Activated naive CD8-positive, alpha-beta T cell treated with anti-CD3 and anti-CD28 coated beads for 36 hours (primary cell): ENCODE results near the gene ZNF804A. TPM values are rescaled to one million over a fixed set of nuclear protein-coding genes. Genes with fewer than 3 reads are reported as not detected.

Experiments
- DNase-seq: peaks from one replicate; pipeline ENCODE4 v3.0.0; 2021
- H3K27ac Mint-ChIP-seq: one replicate; pipeline ENCODE4 v1.8.0; 2022; ENCODE audit warnings: mild to moderate bottlenecking, moderate library complexity, mixed read lengths
- H3K27me3 Mint-ChIP-seq: one replicate; pipeline ENCODE4 v1.8.0; 2022; ENCODE audit warnings: mild to moderate bottlenecking, mixed read lengths
- H3K36me3 Mint-ChIP-seq: one replicate; pipeline ENCODE4 v1.8.0; 2021; ENCODE audit warnings: mild to moderate bottlenecking, mixed read lengths
- H3K4me1 Mint-ChIP-seq: one replicate; pipeline ENCODE4 v1.8.0; 2021; ENCODE audit warnings: mixed read lengths
- H3K4me3 Mint-ChIP-seq: one replicate; pipeline ENCODE4 v1.8.0; 2022; ENCODE audit warnings: mild to moderate bottlenecking, moderate library complexity, mixed read lengths
- H3K9me3 Mint-ChIP-seq: one replicate; pipeline ENCODE4 v1.8.0; 2022; ENCODE audit warnings: mixed read lengths
- total RNA-seq, 2 experiments: library from RNA; stranded (reverse); gene quantifications; one replicate each; pipeline ENCODE4 v1.2.3, GENCODE V29; 2021

ZNF804A gene
- total RNA-seq, 2 experiments from 2014 or later, result not detected

DNA sequence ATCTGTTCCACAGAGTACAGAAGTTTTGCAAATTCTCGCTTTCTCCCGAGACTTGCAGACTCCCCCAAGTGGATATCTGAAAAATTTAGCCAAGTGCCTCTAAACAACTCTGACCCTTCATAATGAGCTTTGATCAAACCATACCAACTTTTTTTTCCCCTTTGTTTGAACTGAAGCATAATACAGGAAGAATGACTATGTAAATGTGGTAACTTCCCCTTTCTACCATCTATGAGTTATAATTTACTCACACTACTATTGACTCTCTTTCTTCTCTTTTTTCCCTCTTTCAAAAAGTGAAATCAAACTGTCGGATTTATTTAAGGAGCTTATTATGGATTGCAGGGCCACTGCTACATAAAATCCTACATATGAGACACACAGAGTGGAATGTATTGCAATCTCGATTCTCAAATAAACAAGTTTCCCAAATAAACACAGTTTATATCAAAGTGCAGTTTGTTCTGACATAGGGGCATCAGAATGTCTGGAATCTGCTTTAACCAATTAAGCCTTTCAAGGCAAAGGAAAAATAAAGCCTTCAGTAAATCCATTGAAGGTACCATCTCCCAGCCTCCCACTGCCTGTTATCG is 1.4 kb upstream of the ZNF804A start:
- Mint-ChIP-seq H3K4me3 (no peak overlapping the region), H3K4me1 (peaks cover 16% of the 10 kb centered on the region), H3K27me3 (peaks cover 56% of the 10 kb centered on the region), H3K9me3 (no peaks in the 10 kb centered on the region), H3K27ac (no peak overlapping the region), H3K36me3 (no peaks in the 10 kb centered on the region)
- no peak for DNase-seq

DNA sequence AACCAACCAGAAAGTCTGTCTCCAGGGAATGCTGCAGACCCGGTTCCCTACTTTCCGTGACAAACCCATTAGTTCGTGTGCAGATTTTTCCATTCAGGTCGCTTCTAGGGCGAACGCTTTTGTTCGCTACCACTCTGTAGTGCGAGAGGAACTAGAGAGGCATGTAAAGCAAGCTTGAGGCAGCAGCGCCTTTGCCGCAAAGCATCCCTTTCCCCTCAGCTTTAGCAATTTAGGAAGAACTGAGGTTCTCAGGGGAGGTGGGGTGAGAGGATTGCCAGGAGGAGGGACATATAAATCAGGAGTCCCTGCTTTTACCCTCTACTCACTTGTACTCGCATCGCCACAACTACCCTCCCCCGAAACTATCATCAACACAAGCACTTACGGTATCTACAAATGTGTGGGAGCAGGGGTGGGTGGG is 748 bp upstream of the ZNF804A start:
- H3K9me3 Mint-ChIP-seq, result no peaks in the 10 kb centered on the region
- H3K27ac Mint-ChIP-seq, result no peak overlapping the region
- no peaks in the 10 kb centered on the region for H3K36me3 Mint-ChIP-seq
- peaks cover 56% of the 10 kb centered on the region for H3K27me3 Mint-ChIP-seq
- H3K4me1 Mint-ChIP-seq, result peaks cover 16% of the 10 kb centered on the region
- DNase-seq, result no peak
- peak overlapping the region; percentile 34 for H3K4me3 Mint-ChIP-seq

DNA sequence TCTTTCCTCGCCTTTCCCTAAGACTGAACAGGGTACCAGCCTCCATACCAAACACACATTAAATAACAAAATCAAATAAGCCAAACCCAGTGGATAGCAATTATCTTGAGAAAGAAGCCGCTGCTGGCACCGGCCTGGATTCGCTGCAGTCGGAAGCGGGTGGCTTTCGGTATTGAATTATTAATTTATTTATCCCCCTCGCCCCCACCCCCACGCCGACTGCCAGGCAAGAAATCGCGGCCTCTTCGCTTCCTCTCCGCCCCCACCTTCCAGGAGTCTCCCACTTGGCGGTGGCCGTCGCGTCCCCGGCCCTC is 370 bp upstream of the ZNF804A start:
- peak overlapping the region; percentile 34 for H3K4me3 Mint-ChIP-seq
- H3K4me1 Mint-ChIP-seq, result peaks cover 16% of the 10 kb centered on the region
- H3K27me3 Mint-ChIP-seq, result peaks cover 56% of the 10 kb centered on the region
- H3K9me3 Mint-ChIP-seq, result no peaks in the 10 kb centered on the region
- H3K27ac Mint-ChIP-seq, result no peak overlapping the region
- no peaks in the 10 kb centered on the region for H3K36me3 Mint-ChIP-seq
- DNase-seq, result no peak

DNA sequence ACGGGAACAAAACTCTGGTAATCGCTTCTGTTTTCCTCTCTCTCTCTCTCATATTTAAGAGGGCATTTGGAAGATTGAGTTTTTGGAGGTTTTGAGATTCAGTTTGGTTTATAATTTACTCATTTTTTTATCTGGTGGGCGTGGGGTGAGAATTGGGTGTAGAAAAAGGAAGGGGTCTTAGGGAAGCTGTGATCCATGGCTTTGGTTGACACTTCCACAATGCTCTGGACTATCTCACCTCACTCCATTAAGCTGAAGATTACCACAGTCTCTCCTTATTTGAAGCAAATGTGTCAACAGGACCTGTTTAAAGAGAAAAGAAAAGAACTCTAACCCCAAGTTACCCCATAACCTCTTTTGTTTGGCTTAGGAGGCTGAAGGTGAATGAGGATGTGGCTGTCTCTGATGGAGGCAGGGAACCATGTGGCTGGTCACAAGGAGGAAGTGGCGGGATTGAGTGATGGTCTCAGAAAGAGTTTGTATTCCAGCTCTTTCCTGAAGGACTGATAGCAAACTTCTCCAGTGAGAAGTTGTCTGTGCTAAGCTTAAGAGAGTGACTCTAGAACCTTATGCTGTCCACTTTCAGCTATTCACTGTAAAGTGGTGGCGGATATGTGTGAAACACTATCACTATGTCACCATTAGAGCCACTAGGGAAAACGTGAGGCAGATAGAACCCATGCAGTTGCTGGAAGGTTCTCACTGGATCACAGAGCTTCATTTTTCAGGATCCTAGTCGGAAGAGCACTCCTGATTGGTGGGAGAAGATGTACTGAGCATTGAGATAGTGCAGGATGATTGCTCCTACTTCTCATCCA is 934 bp downstream of the ZNF804A start:
- Mint-ChIP-seq H3K36me3 (no peaks in the 10 kb centered on the region), H3K4me1 (peaks cover 16% of the 10 kb centered on the region), H3K9me3 (no peaks in the 10 kb centered on the region), H3K4me3 (peak overlapping the region; percentile 56), H3K27ac (no peak overlapping the region), H3K27me3 (peaks cover 50% of the 10 kb centered on the region)
- no peak for DNase-seq

DNA sequence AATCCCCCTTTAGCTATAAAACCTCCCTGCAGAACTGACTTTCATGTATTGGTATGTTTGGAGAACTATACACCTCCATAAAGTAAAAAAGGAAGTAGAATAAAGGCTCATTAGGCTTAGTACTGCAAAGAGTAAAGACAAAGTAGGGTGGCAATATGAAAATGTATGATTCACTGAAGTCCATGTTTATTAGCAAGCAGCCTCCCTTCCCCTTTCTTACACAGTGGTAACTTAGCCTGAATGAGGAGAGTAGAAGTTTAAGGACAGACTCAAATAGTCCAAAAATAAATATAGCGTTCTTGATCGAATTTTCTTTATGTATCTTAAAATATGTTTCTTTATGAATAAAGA is 1.5 kb downstream of the ZNF804A start:
- H3K4me1 Mint-ChIP-seq, result peaks cover 16% of the 10 kb centered on the region
- no peaks in the 10 kb centered on the region for H3K36me3 Mint-ChIP-seq
- peaks cover 50% of the 10 kb centered on the region for H3K27me3 Mint-ChIP-seq
- H3K27ac Mint-ChIP-seq, result no peak overlapping the region
- no peak overlapping the region for H3K4me3 Mint-ChIP-seq
- no peaks in the 10 kb centered on the region for H3K9me3 Mint-ChIP-seq
- no peak for DNase-seq

DNA sequence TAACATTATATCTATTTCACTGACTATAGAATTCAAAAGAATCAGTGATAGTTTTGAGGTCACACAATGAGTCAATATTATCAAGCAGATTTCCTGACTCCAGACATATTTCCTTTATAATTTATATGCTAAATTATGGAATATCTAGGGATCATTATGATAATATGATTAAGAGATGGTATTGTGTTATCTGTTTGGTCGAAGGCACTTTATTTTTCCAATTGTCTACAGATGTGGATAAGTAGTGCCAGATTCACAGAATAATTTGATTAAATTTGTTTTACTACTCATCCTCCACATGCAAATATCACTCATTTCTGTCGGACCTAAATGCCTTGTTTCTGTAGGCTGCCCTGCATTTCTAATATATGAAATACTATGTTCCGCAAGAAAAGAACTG is 4.4 kb downstream of the ZNF804A start:
- Mint-ChIP-seq H3K36me3 (no peaks in the 10 kb centered on the region), H3K27me3 (peaks cover 30% of the 10 kb centered on the region), H3K4me3 (no peak overlapping the region), H3K9me3 (no peaks in the 10 kb centered on the region), H3K27ac (no peak overlapping the region), H3K4me1 (peaks cover 7% of the 10 kb centered on the region)
- no peak for DNase-seq

DNA sequence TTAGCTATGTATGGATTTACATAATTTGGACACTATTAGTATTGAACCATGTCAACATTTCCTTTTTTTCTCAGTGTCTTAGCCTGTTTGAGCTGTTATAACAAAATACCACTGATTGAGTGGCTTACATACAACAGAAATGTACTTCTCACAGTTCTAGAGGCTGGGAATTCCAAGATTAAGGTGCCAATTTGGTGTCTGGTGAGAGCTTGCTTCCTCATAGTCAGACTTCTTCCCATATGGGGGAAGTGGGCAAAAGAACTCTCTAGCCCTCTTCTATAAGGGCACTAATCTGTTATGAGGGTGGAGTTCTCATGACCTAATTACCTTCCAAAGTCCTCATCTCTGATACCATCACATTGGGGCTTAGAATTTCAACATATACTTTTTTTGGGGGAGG is 12.6 kb downstream of the ZNF804A start:
- Mint-ChIP-seq H3K27ac (no peak overlapping the region), H3K9me3 (peaks cover 6% of the 10 kb centered on the region), H3K36me3 (no peaks in the 10 kb centered on the region), H3K4me3 (no peak overlapping the region), H3K4me1 (no peaks in the 10 kb centered on the region), H3K27me3 (no peaks in the 10 kb centered on the region)
- no peak for DNase-seq

DNA sequence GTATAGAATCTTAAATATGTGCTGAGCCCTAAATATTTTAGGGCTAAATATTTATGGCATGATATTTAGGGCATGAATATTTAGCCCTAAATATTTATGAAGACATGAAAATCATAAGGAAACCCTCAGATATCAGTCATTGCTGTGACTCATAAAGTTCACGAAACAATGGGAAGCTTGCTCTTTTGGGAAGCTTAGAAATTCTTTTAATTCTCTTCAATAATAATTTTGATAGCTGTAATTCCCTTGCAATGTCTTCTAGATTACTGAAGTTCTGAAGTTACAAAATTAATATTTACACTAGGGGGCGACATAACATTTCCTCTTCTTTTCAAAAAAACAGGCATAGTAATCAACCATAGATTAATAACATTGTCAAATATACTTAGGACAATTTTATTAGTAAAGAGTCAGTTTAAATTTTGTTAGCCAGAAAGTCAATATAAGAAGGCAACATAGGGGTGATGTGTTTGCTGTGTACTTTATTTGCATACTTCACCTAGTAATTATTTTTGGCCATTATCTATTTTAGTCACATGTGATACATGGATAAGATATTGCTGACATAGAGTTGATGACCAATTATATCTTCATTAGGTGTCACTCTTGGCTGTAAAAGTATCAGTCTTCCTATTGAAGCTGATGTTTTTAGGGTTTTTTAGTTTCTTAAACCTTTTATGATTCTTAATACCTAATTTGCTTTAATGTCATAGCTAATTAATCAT is 13.2 kb downstream of the ZNF804A start:
- H3K36me3 Mint-ChIP-seq, result no peaks in the 10 kb centered on the region
- H3K4me3 Mint-ChIP-seq, result no peak overlapping the region
- no peaks in the 10 kb centered on the region for H3K4me1 Mint-ChIP-seq
- no peak overlapping the region for H3K27ac Mint-ChIP-seq
- DNase-seq, result no peak
- H3K27me3 Mint-ChIP-seq, result no peaks in the 10 kb centered on the region
- peaks cover 6% of the 10 kb centered on the region for H3K9me3 Mint-ChIP-seq

DNA sequence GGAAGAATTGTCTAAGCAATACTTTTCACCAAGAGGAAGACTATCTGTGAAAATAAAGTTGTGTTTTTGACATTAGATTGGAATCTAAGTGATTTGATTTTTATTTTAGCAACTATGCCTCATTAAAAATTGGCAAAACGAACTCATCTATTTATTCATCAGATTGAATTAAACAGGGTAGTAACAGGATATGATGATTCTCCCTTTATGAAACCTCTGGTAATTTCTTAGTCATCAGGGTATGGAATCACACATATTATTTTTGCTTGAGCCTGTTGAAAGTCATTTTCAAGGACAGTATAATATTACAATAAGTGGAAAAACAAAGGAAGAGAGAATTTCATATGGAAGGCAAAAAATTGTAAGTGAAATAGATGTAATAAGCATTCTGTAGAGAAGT is 22.0 kb downstream of the ZNF804A start:
- H3K4me3 Mint-ChIP-seq, result no peak overlapping the region
- no peak for DNase-seq
- H3K27me3 Mint-ChIP-seq, result no peaks in the 10 kb centered on the region
- no peaks in the 10 kb centered on the region for H3K36me3 Mint-ChIP-seq
- no peaks in the 10 kb centered on the region for H3K4me1 Mint-ChIP-seq
- H3K9me3 Mint-ChIP-seq, result peaks cover 3% of the 10 kb centered on the region
- H3K27ac Mint-ChIP-seq, result no peak overlapping the region

DNA sequence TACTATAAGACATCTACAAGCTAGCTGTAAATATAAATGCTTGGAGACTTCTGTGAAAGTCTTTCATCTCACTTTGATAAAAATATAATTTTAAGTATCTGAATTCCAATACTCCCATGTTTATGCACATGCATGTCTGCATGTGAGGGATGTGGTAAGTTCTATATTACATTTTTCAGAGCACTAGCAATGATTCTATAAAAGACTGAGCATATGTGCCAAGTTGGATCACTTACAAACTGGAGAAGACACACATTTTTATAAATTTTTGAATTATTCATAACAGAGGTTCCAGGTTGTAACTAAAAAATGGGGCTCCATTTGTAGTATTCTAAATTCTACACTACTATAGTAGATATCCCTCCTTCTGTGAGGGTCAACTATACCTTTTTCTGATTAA is 26.0 kb downstream of the ZNF804A start:
- DNase-seq, result no peak
- Mint-ChIP-seq H3K36me3 (no peaks in the 10 kb centered on the region), H3K27ac (no peak overlapping the region), H3K4me3 (no peak overlapping the region), H3K4me1 (no peaks in the 10 kb centered on the region), H3K9me3 (no peaks in the 10 kb centered on the region), H3K27me3 (no peaks in the 10 kb centered on the region)

DNA sequence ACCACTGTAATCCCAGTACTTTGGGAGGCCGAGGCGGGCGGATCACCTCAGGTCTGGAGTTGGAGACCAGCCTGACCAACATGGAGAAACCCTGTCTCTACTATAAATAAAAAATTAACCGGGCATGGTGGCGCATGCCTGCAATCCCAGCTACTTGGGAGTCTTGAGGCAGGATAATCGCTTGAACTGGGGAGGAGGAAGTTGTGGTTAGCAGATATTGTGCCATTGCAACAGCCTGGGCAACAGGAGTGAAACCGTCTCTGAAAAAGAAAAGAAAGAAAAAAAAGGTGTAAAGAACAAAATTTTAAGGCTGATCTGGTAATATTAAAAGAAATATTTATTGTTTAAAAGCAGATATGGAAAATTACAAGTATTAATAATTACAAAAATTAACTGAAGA is 29.7 kb downstream of the ZNF804A start:
- Mint-ChIP-seq H3K36me3 (no peaks in the 10 kb centered on the region), H3K27me3 (no peaks in the 10 kb centered on the region), H3K4me3 (no peak overlapping the region), H3K4me1 (no peaks in the 10 kb centered on the region), H3K9me3 (no peaks in the 10 kb centered on the region), H3K27ac (no peak overlapping the region)
- DNase-seq, result no peak

DNA sequence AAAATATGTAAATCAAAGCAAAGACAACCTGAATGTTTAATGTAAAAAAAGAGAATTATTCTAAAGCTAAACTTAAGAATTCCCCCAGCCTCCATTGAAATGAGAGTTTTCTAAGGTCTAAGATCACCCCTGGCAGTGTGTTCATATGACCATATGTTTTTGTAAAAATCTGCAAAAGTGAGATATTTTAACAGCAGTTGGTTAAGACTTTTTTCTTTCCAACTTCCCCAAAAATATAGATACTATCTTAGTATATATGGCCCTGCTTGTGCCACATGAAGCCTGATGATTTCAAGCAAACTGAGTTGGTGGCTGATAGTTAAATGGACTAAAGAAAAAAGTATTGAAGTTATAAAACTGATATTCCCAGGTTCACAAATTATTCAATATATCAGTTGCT is 35.4 kb downstream of the ZNF804A start:
- Mint-ChIP-seq H3K9me3 (no peaks in the 10 kb centered on the region), H3K36me3 (no peaks in the 10 kb centered on the region), H3K27me3 (no peaks in the 10 kb centered on the region), H3K4me3 (no peak overlapping the region), H3K4me1 (no peaks in the 10 kb centered on the region), H3K27ac (no peak overlapping the region)
- no peak for DNase-seq

DNA sequence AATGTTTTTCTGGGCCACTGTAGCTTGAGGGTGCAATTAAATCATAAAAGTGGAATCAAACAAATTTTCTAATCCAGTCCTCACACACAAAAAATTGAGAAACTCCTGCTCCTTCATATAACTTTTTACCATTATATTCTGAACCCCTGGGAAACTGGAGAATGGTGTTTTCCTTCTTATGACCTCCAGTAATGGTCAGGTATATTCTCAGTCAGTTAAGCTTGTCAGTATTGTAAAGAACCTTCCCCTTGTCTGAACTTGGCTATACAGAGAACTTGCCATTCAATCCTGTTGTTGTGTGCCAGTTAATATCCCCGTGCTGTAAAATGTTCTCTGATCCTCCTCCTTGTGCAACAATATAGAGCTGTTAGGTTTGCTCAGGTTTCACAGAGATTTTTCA is 39.5 kb downstream of the ZNF804A start:
- H3K27ac Mint-ChIP-seq, result no peak overlapping the region
- no peaks in the 10 kb centered on the region for H3K27me3 Mint-ChIP-seq
- no peaks in the 10 kb centered on the region for H3K9me3 Mint-ChIP-seq
- no peak for DNase-seq
- H3K36me3 Mint-ChIP-seq, result no peaks in the 10 kb centered on the region
- H3K4me1 Mint-ChIP-seq, result no peaks in the 10 kb centered on the region
- H3K4me3 Mint-ChIP-seq, result no peak overlapping the region

DNA sequence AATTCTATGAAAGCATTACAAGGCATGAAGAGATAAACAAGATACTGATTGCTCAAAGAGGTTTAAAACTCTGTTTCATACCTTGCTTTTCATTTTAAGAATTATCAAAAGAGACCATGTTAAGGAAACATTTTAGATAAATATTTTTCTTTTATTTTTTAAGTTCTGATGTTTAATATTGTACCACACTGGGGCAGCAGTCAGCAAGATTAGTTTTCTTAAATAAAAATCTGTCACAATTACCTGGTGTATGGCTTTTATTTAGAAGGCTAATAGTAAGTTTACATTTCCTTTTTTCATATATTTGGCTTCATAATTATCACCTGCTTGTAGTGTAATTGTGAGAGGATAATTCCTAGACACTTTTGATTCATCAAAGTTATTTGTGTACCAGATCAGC is 46.4 kb downstream of the ZNF804A start:
- Mint-ChIP-seq H3K4me3 (no peak overlapping the region), H3K27me3 (no peaks in the 10 kb centered on the region), H3K27ac (no peak overlapping the region), H3K4me1 (no peaks in the 10 kb centered on the region), H3K9me3 (peaks cover 5% of the 10 kb centered on the region), H3K36me3 (no peaks in the 10 kb centered on the region)
- DNase-seq, result no peak

DNA sequence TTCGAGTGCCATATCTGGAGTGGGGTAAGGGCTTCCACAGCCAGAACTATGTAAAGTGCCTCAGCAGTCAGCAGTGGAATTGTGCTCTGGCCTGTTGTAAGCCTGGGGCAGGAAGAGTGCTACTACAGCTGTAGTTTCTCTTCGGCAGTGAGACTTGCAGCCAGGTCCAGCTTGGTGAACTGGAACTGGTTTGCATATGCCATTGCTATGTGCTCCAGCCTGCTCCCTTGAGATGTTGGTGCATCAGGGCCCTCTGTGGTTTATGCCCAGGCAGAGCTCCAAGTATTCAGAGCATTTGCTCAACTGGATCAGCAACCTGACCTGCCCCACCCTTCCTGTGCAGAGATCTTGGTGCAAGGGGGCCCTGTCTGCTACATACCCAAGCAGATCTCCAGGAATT is 47.8 kb downstream of the ZNF804A start:
- no peak for DNase-seq
- Mint-ChIP-seq H3K9me3 (peaks cover 10% of the 10 kb centered on the region), H3K4me1 (no peaks in the 10 kb centered on the region), H3K36me3 (no peaks in the 10 kb centered on the region), H3K27ac (no peak overlapping the region), H3K4me3 (no peak overlapping the region), H3K27me3 (no peaks in the 10 kb centered on the region)

DNA sequence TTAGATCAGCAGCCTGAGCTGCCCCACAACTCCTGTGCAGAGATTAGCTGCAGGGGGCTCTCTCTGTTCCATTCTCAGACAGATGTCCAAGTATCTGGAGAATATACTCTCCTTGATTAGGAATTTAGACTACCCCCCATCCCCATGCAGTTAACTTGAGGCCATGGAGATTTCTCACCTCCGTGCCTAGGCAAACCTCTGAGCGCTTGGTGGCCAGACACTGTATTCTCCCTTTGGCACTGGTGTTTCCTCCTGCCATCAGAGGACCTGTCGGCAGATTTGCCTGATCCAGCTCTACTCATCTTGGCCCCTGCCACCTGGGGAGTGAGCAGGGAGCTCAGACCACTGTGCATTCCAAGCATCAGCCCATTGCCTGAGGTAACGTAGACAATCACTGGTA is 48.3 kb downstream of the ZNF804A start:
- H3K4me1 Mint-ChIP-seq, result no peaks in the 10 kb centered on the region
- H3K4me3 Mint-ChIP-seq, result no peak overlapping the region
- H3K27me3 Mint-ChIP-seq, result no peaks in the 10 kb centered on the region
- H3K9me3 Mint-ChIP-seq, result peaks cover 10% of the 10 kb centered on the region
- H3K27ac Mint-ChIP-seq, result no peak overlapping the region
- no peaks in the 10 kb centered on the region for H3K36me3 Mint-ChIP-seq
- DNase-seq, result no peak
